GM19238 (cell line): ENCODE results near the gene TTC39A.

Source experiments
- DNase-seq: peaks from one replicate; pipeline ENCODE4 v3.0.0; 2011; ENCODE audit warnings: low spot score; ENCODE audit not compliant: insufficient read length

TTC39A gene

DNA sequence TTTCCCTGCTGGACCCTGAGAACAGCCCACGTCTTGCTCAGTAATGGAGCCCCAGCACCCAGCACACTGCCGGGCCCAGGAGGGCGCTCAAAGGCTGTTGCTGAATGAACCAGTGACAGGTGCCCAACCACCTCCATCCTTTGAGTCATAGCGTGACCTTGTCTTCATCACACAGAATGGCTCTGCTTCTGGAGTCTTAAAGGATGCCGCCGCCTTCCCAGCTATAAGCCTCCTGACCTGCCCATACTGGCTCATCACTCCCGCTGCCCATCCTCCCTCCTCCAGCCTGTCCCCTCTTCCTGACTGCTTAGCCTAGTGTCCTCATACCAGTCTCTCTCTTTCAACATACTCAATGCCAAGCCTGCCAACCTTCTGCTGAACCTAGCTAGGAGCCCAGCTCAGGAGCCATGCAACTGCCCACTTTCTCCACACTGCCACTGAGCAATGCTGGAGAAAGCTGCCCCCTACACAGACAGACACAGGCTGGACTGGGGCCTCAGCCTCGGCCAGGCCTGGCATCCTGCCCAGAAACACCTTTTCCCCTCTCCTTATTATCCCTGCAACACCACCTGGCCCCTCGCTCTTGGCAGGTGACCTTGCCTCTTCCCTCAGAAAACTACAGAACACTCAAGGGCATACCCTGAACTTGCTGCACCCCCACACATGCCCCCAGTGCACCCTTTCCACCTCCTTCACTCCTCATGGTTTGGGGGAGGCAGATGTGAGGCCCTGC is 14.1 kb downstream of the TTC39A start:
- no peak for DNase-seq

DNA sequence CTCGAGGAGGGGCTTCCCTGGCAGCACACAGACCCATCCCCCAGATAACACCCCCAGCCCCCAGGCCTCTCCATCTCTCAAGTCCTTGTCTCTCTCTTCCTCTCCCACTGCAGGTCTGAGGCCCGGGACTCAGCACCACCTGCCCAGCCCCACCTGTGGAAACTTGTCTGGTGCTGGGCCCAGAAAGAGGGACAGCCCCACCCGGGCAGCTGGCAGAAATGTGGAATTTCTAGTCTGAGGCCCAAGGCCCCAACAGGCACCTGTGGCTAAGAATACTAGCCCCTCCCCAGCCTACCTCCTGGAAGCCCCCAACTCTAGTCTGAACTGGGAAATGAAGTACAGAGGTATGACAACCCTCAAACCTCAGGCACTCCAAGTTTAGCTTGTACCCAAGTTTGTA is 15.4 kb downstream of the TTC39A start:
- DNase-seq = no peak

DNA sequence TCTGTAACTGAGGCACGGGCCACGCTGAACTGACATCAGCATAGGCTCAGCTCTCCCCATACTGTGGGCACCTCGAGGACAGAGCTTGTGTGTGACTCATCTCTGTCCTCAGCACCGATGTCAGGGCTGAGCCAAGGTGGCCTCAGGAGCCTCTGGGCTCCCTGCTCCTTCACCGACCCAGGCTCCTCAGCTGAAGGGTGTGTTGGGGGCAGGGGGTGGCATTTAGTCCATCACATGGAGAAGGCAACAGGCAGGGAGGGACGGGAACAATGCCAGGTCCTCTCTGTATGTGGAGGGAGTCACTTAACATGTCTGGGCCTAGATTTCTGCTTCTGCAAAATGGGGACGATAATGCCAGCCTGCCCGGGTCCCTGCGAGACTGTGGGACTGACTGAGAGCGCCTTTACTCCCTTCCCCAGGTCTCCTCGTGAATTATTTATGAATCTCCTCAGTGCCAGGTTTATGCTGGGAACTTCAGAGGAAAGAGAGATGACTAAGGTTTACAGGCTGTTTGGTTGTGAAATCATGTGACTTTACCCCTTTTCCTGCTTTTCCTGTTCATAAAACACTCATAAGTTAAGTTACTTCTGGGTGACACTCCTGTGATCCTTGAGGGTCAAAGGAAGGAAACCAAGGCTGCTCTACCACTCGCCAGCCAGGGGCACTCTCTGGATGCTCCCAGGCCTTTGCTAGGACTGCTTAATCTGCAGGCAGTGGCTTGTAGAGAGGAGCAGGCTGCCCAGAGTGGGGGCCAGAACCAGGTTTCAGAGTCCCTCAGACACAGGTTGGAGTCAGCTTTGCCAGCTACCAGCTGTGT is 16.2 kb downstream of the TTC39A start:
- no peak for DNase-seq

DNA sequence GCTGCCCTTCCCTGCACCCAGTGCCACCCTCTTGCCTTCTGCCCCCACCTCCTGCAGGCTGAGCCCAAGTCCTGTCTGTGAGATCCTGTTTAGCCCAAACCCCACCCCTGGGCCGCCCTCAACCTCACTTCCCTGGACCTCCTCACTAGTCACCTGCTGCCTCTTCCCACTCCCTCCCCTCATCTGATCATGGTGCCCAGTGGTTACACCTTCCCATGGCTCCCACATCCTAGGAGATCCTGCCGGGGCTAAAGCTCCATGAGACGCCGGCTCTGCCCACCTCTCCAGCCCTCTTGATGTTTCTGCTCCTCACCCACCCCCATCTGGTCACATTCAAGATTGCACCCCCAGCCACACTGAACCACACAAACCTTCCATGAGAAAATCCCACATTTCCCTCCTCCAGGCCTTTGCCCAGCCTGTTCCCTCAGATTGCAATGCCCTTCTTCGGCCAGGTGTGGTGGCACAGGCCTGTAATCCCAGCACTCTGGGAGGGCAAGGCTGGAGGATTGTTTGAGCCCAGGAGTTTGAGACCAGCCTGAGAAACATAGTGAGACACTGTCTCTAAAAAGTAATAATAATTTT is 17.0 kb downstream of the TTC39A start:
- no peak for DNase-seq

DNA sequence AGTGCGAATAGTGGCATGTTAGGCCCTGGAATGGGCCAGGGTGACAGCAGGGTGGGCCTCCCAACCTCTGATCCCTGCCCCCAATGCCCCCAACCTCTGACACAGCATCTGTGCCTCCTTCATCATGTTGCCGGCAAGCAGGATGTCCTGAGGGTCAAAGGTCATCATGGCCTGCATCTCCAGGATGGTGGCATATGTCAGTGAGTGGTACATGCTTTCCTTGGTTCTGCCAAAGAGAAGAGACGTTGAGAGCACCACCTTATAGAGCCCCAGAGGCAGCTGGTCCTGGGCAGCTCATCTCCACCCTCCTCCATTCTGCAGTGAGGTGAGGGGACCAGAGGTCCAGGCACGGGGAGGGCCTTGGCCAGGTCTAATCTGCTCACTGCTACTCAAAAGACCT is 17.6 kb downstream of the TTC39A start:
- no peak for DNase-seq

- DNase-seq = no peak
These were observed 18.5 kb downstream of the TTC39A start for GRCh38 chr1:51311826-51312225.

DNA sequence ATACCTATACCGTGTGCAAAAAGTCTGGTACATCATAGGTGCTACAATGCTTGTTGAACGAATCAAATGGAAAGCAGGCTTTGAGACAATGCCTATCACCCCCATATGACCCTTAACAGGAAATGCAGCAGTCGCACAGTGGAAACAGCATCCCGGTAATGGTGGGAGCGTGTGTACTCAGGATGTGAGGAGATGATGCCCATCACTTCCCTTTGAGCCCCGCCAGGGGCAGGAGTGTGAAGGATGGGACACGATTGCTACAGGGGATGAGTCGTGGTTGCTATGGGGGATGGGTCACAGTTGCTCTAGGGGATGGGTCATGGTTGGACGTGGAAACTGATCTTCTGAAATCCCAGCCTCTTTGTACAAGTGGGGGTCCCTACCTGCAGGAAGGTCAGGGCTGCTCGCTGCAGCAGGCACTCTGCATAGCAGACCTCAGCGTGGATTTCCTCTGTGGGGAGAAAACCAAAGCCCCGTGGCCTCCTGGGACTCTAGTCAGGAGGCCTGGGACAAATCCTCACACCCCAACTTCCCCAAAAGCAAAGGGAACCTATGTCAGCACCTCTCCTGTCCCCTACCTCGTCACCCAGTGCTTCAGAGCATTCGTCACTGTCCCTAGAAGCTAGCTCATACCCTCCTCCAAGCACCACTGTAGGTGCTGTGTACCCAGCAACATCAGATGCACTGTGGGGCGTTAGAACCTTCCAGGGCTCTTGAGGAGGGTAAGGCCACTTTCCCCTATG is 19.3 kb downstream of the TTC39A start:
- DNase-seq = no peak

- DNase-seq = no peak
These were observed 21.1 kb downstream of the TTC39A start for GRCh38 chr1:51309291-51309690.

DNA sequence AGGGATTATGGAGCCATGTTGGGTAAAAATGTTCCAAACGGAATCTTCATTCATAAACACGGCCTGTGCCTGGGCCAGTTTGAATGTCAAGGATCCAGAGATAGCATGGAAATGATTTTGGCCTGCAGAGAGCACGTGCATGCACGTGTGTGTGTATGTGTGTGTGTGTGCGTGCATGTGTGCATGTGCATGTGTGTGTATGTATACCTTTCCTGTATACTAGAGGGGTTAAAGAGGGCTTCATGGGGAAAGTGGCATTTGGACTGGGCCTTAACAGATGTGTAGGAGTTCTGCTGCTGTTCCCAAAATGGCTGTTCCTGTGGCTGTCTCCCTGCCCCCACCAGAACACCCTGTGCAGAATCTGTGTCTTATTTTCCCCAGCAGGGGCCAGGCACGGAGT is 21.7 kb downstream of the TTC39A start:
- no peak for DNase-seq

- DNase-seq = no peak
These were observed 23.4 kb downstream of the TTC39A start for GRCh38 chr1:51306950-51307349.

DNA sequence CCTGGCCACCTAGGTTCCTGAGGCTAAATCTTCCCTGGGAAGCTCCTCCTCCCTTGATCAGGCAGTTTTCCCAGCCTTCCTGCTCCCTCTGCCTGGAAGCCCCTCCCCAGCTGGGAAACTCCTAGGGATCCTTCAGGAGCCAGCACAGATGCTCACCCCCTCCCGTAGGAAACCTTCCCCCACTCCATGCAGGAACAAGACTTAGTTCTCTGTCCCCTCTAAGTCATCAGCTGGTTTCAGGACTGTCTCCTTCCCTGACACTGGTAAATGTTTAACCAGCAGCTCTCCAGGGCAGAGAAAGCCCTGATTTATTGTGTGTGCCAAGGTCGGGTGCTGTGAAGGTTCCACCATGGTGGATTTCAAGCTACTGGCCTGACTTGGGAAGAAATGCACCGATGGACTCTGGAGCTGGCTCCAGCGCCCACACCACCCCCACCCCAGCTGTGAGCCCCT is 25.0 kb downstream of the TTC39A start:
- DNase-seq = no peak

DNA sequence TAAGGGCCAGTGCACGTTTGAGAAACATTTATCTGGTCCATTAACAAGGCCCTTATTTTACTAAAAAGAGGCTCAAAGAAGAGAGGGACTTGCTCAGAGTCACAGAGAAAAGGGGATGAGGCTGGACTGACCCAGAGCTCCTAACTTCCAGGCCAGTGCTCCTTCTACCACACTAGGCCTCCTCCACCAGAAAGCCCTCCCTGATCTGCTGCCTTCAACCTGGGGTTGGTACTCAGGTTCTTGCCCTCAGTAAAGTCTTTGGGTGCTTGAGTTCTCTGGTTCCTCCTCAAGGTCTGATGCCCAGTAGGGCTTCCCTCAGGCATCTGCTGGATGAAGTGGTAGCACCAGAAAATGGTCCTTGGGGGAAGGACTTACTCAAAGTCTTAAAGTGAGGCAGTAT is 26.0 kb downstream of the TTC39A start:
- no peak for DNase-seq

DNA sequence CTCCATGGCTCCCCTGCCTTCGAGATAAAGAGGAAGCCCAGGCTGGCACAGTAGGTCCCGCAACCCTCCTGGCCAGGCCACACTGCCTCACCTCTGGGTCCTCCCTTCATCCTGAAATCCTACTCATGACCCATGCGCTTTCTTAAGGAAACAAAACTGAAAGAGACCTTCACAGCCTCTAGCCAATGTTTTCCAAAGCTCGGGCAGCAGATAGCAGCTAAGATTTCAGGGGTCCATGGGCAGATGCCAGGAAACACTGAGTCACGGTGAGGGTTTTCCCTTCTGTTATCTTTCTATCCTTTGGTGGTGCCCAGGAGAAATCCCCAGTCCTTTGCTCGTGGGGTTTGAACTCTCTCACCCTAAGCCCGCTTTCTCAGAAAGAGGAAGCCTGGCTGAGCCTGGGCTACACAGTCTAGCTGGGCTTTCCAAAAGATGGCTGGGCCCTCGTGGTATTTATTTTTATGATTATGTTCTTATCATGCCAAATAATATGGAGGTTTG is 26.6 kb downstream of the TTC39A start:
- no peak for DNase-seq

GRCh38 chr1:51303315-51303714 is 27.0 kb downstream of the TTC39A start:
- DNase-seq = no peak

GRCh38 chr1:51302746-51303145 is 27.6 kb downstream of the TTC39A start:
- DNase-seq = no peak

GRCh38 chr1:51302270-51302669 is 28.1 kb downstream of the TTC39A start:
- no peak for DNase-seq

- DNase-seq = no peak
These were observed 28.6 kb downstream of the TTC39A start for GRCh38 chr1:51301844-51302162.

GRCh38 chr1:51301152-51301843 is 29.1 kb downstream of the TTC39A start:
- DNase-seq = no peak

- no peak for DNase-seq
These were observed 30.2 kb downstream of the TTC39A start for GRCh38 chr1:51299981-51300670.

DNA sequence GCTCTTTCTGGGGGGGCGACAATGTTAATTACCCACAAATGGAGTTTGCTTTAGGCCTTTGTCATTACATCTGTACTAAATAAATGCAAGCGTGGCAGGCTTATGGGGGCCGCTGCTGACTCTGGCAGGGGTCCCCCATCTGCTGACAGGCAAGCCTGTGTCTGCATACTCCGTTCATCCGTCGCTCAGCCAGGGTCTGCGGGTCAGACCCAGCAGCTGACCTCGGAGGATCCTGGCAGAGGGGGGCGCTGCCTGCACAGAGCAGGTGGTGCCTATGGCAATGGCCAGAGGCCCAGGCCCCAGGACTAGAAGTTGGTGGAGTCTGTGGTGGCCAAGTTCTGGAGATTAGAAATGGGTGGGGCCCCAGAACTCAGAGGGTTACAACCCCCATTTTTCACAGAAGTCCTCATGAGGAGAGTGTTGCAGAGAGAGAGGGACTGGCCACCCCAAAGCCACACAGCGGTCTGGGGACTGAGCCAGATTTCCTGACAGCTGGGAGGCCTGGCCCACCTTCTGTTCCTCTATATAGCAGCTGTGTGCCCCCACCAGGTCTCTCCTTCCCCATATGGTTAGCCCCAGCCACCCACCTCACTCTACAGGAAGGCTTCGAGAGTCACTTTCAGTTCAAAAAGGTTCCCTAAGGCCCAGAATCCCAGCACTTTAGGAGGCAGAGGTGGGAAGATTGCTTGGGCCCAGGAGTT is 31.0 kb downstream of the TTC39A start:
- no peak for DNase-seq
